GM04504 (cell line): ENCODE measurements around the gene MYCBP2.
"Not testable (repeated sequence)": the region's sequence is repeated elsewhere in the genome, so short reads cannot be mapped to it uniquely, and the experiment has no call there.

ENCODE experiments used
- DNase-seq: peaks from one replicate; pipeline ENCODE4 v3.0.0-alpha.2; 2012; ENCODE audit warnings: low read depth

Gene MYCBP2

DNA sequence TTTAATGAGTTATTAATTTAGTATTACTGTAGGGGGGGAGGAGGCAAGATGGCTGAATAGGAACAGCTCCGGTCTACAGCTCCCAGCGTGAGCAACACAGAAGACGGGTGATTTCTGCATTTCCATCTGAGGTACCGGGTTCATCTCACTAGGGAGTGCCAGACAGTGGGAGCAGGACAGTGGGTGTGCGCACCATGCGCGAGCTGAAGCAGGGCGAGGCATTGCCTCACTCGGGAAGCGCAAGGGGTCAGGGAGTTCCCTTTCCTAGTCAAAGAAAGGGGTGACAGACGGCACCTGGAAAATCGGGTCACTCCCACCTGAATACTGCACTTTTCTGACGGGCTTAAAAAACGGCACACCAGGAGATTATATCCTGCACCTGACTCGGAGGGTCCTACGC, 127.9 kb downstream of the MYCBP2 start:
- not testable (repeated sequence) for DNase-seq

DNA sequence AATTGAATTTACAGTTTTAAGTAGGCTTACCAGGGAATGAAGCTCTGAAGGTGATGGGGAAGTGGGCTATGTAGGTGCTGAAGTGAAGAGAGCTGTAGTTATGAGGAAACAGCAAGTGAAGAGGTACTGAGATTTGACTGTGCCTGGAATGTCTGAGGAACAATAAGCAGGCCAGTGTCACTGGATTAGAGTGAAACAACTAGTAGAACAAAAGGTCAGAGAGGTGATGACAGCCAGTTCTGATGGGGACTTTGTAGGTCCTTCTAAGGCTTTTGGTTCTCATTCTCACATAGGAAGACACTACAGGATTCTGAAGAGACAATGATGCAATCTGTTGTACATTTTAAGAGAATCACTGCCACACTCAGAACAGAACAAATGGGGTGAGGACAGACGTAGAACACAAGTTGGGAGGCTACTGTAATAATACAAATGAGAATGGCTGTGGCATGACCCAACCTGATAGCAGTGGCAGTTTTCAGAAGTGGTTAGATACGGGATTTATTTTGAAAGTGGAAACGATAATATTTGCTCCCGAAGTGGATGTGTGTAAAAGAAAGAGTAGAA, 130.8 kb downstream of the MYCBP2 start:
- DNase-seq: no peak

DNA sequence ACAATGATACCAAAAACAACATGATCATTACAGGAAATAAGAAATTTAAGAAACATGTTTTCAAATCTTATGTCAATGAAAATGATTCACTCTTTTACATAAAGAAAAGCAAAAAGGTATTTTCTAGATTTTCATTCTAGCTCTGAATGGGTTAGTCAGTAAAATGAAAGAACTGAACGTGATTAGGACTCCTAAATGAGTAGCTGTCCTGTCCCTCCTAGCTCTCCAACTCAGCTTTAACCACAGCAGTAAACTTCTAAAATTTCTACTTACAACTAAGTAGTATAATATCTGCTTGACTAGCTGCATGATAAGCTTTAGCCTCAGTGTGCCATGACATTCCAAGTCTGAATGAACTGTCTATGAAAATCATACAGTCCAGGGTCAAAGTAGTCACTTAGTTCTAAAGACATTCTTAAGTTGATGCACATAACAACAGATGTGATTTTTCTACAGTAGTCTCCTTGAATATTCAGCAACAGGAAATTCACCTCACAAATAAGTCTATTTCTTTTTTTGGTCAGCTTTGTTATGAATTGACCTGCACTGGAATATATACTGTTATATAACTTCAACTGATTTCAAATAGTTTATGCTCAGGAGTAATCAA, 136.4 kb downstream of the MYCBP2 start:
- no peak for DNase-seq

DNA sequence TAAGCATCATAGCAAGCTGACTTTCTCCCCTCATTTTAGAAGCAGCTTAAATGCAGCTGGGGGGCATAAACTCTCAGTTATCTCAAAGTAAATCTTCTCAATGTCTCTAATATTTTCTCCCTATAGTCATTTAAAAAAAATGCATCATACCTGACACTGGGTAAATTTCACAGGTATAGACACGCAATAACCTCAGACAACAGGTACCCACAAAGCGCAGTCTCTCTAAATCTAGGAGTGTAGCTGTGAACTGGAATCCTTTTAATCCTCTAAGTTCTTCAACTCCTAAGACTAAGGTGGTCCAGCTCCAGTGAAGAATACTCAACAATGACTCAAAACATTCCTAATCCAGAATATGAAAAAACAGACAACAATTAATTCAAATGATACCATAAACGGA, 141.2 kb downstream of the MYCBP2 start:
- no peak for DNase-seq

DNA sequence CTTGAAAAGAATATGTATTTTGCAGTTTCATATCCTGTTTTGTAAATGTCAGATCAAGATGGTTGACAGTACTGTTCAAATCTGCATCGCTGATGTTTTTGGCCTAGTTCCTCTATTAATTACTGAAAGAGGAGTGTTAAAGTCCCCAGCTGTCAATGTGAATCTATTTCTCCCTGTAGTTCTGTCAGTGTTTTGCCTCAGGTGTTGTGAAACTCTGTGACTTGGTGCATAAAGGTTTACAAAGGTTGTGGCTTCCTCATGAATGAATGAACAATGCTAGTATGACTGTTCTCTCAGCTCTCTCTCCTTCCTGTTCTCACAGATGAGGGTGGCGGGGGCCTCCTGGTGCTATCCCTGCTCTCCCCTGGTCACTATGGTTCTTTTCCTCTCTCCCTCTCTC, 142.4 kb downstream of the MYCBP2 start:
- no peak for DNase-seq

DNA sequence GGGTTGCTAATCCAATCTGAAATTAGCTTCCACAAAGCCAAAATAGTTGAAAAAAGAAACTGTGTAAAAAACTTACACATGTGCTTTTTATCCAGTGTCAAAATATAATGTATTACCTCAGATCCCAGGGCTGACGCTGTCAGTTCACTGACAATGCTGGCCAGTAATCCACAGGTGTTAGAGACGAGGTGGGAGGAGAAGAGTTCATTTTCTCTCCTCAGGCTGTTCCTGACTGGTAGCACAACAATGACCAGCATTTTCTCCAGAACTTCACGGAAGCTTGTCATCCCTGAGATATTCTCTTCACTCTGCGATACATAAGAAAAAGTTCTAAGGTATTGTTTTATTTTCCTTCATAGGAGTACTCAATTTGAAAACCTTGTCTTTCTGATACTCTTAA, 146.9 kb downstream of the MYCBP2 start:
- no peak for DNase-seq

DNA sequence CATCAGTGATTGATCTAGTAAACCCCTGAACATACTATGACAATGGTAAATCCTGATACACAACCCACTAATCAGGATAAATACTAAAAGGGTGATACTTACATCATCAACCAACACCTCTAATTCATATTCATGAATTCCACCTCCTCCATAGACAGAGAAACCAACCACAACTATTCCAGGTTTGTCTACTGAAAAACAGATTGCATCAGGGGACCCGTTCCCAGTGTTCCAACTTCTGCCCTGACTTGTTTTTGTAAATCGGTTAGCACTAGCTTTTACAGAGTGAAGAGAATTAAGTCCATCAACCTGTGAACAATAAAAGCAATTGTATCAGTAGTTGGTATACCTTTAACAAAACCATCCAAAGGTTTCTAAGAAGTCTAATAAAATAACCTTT, 149.2 kb downstream of the MYCBP2 start:
- DNase-seq: no peak

DNA sequence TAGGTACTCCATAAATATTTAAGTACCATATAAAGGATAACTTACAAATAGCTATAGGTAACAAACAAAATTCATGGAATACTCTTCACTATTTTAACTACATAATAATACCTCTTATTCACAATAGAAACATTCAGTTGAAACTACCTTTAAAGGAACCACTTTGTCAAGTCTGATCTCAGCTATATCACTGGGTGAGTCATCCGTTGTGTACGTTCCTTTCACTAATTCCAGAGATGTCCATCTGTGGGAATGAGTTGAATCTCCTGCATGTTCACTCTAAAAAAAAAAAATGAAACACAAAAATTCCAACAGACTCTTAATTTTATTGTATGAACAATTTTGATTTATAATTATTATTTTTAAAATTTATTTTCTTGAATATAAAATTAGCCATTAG, 150.5 kb downstream of the MYCBP2 start:
- DNase-seq: no peak

DNA sequence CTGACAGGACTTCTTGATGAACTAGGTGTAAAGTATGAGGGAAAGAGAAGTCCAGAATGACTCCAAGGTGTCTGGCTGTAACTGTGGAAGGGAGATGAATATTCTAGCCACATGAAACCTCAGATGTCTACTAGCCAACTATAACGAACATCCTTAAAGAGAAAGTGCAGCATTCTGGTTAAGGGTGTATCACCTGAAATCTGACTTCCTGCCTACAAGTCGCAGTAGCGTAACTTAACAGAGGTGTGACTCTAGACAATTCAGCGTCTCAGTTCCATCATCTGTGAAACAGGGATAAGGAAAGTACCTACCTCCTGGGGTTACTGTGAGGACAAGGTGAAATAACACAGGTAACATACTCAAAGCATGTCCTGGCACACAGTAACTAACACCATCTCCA, 154.2 kb downstream of the MYCBP2 start:
- DNase-seq: no peak

DNA sequence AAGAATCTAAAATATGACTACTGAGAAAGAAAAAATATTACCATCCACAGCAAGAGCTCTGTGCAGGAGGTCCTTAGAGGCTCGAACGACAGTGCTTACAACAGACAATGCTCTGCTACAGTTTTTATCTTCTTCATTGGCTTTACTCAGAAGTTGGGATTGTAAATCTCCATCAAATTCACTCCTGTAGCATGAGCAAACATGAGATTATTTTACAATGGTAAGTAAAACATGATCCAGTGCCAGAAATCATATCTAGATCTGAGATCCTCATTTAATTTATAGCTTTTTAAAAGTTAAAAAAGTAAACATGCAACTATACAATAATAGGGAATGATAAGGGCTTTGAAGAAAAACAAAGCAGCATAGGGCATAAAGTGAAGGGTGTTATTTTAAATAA, 155.4 kb downstream of the MYCBP2 start:
- no peak for DNase-seq

DNA sequence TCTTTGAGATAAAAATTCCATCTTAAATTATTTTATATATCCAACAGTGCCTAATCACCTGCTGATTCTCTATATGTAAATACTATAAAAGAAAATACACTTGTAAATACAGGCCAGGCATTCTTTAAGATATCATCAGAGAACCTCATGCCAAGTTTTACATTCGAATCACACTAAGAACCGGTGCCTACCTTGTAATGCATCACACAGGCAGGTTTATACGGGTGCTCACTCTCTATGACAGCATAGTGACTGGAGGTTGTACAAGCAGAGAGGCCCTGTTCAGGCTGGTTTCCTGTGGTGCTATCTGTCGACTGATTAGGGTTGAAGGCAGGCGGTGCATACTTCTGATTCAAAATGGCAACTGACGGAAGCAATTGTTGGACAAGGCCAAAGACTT, 158.7 kb downstream of the MYCBP2 start:
- no peak for DNase-seq

DNA sequence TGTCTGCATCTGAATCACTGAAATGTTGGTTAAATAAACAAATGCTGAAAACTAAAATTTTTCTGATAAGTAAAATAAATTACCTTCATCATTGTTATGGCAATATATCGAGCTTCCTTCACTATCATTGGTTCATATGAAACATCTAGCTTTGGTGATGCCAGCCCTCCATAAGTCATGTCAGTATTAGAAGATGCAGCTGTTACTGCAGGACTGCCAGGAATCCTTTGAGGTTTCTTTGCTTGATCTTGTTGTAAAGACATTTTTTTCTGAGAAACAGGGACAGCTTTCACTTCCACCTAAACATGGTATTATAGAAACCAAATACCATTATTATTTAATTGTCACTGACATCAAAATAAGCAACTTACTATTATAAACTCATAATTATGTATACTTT, 176.2 kb downstream of the MYCBP2 start:
- no peak for DNase-seq

DNA sequence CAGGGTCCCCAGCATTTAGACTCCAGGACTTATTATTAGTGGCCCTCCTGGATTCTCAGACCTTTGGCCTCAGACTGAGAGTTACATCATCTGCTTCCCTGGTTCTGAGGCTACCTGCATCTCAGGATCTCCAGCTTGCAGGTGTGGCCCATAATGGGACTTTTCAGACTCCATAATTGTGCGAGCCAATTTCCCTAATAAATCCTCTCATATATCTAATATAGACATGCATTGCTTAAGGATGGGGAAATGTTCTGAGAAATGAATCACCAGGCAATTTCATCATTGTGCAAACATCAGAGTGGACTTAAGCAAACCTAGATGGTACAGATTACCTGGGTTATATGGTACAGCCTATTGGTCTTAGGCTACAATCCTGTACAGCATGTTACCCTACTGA, 183.5 kb downstream of the MYCBP2 start:
- DNase-seq: no peak

DNA sequence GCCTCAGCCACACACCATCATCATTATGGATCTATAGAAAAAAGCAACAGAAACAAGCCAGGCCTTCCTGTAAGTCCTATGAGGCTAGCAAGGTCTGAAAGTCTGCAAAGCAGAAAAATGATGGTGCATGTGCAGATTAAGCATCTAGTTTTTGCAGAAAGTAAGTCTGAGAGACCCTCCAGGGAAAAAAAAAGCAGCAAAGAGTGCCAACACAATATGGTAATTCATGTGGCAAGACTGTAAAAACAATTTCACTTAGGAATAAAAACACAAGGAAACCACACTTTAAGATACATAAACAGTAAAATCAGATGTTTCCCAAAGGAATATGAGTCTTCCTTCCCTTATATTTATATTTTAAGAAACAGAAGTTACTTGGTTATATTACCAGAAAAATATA, 187.6 kb downstream of the MYCBP2 start:
- DNase-seq: no peak

DNA sequence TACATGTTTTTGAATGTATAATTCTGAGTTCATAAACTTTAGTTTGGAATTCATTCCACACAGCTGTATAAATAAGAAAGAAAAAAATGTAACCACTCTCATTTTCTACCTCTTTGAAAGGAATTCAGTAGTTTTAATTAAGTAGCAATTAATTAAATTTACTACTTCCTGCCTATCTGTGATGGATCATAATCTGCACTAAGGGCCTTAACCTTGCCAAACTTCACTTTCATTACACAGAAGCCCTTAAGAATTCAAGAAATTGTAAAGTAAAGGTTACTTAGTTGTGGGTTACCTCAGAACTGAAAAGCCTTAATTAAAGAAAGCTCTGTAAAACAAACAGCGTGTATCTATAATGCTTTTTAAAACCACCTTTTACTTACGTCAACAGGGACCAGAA, 188.1 kb downstream of the MYCBP2 start:
- DNase-seq: no peak

DNA sequence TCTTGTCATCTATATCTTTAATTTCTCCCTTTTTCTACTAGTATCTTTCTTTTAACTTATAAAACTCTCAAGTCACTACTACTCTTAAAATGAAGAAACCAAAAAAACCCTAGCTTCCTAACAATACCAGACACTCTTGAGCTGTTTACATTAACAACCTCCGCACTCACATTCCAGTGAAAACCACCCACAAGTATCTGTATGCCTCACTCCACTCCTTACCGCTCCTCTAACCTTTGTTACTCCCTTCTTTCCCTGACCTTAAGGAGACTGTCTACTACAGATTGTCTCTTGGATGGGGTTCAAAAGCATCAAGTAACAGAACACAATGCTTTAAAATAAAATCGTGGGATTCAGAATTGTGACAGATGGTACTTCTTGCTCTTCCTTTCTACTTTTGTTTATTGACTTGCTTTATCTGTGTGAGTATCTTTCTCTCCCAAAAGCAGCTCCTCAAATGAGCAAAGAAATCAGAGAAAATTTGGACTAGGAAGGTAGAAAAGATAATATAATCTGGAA, 189.9 kb downstream of the MYCBP2 start:
- no peak for DNase-seq

DNA sequence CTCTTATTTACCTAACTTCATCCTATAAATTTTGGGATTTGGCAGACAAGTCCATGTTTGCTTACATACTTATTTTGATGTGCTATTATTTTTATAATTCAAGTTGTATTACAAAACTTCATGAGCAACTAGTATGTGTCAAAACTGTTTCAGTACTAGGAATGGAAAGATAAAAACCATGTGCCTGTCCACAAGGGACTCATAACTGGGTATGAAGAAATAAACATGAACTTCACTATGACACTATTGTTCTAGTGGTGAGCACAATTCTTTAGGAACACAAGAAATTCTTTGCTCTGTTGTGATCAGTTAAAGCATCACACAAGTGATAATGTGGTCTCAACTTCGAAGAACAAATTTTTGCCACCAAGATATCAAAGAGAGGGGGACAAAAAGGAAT, 202.5 kb downstream of the MYCBP2 start:
- DNase-seq: no peak

DNA sequence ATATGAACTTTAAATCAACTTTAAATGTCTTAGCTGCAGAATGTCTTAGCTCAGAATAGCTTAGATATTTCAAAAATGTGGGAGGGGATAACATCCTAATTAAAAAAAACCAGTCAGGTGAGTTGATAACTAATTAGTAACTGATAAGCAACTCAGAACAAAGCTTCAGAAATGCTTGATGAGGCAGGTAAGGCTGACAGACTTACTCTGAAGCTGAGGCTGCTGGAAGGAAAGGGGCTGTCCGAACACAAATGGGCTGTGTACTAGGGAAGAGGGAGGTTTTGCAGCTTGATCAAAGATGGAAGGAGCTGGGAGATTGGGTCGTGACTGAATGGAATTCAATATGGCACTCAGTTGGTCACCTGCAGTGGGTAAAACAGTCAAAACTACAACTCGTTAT, 208.8 kb downstream of the MYCBP2 start:
- DNase-seq: no peak

DNA sequence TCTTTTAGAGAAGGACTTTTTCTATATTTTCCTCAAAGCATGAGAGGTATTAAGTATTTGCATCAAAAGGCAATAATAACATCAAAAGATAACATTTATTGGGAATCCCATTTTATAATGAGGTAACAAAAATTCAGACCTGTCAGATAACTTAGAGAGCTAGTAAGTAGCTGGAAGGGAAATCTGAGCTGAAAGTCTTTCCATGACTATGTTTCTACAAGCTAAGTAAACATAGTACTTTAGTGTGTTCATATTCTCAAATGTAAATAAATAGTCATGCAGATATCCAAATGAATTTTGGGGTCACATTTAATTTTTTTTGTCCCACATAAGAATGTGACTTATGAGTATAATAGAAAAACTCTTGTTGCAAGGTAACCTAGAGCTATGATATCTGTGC, 212.6 kb downstream of the MYCBP2 start:
- no peak for DNase-seq

DNA sequence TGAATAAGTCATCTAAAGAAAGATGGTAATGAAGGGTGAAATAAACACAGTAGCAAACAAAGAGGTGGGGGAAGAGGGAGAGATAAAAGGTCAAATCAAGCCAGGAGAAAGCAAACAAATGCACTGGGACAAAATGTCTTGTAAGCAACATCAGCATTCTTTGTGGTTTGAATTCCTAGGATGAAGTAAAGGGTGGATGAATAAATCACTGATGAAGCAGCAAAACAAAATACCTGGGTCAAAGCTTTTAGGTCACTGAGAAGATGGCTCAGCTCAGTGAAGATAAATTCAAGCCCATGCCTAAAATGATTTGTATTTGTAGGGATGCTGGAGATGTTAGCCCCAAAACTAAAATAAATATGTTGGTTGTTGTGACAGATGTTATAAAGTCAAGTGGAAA, 213.4 kb downstream of the MYCBP2 start:
- no peak for DNase-seq

DNA sequence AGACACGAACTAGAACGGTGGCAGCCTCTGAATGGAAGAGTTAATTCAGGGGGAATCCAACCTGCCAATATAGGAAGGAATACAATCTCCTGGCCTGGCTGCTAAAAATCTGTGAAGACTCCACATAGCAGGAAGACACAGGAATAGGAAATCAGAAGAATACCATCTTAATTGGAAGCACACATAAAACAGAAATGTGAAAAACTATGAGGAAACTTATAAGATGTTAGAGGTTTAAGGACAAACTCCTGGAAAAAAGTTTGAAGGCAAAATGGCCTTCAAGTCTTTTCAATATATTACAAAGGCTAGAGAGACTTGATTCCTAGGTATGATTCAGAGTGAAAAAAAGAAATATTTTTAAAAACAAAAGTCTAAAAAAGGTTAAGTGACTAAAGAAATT, 221.8 kb downstream of the MYCBP2 start:
- DNase-seq: no peak

DNA sequence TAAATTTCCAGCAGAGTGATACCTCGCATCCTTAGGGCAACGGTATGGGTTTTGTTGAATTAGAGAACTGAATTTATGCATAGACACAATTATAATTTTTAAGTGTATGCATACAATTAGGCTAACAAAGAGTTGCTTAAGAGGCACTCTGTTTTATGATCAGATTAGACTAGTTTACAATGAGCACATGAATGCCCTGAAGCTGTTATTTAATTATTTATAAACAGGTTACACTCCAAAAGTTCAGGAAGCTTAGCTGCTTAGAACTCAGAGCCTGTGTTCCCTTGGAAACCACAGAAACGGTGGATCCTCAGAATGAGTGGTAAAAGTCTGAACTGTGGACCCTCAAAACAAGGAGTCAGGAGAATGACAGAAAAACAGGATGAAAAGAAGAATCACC, 227.5 kb downstream of the MYCBP2 start:
- DNase-seq: no peak

DNA sequence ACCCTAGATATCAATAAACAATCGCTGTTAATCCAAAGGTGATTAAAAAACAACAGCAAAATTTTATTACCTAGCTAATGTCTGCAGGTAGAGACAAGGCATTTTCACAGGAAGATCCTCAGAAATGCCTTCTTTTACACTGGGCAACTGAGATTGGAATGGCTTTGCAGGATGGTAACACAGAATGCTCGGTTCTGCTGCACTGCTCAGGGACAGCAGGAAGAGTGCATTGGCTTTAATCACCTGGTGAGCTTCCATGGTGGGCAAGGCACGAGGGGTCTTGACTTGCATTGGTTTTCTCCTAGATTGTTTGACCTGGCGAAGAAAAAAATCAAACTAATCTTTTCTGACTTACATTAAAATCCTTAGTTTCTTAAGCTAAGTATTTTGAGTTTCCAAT, 231.6 kb downstream of the MYCBP2 start:
- DNase-seq: no peak

DNA sequence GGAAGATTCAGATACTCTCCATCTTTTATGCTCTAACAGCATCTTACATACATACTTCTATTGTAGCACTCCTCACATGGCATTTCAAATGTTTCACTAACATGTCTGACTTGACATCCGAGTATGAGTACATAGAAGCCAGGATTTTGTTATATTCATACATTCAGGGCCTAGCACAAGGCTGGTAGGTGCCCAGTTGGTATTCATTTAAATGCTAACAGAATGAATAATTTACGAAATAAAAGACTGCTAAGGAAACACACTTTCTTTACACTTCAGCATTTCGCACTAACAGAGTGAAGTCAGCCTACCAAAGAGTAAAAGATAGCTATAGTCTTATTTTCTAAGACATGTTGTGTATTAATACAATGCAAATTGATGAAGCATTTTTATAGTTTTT, 232.1 kb downstream of the MYCBP2 start:
- DNase-seq: no peak
